Mesenchymal stem cell (in vitro differentiated cells and primary cell): Measurements from ENCODE around the gene PTP4A2.

Source experiments
- DNase-seq: peaks from one replicate; pipeline ENCODE4 v3.0.0-alpha.2; 2013
- H2AFZ ChIP-seq: one replicate; pipeline ENCODE4 v1.6.1; 2013; ENCODE audit warnings: low read depth, mild to moderate bottlenecking, control low read depth, inconsistent platforms, low read length, moderate library complexity
- H2AK5ac ChIP-seq: 2 replicates; pipeline ENCODE4 v1.6.1; 2013; ENCODE audit warnings: low read length, moderate library complexity, mild to moderate bottlenecking, inconsistent platforms; ENCODE audit not compliant: severe bottlenecking
- H2BK120ac ChIP-seq: one replicate; pipeline ENCODE4 v1.6.1; 2013; ENCODE audit warnings: low read depth, mild to moderate bottlenecking, inconsistent platforms, low read length, moderate library complexity
- H2BK12ac ChIP-seq, 2 experiments: one replicate each; pipeline ENCODE4 v1.6.1; 2013; ENCODE audit warnings: inconsistent platforms in 2 of 2, low read length in 2 of 2, mild to moderate bottlenecking in 2 of 2, moderate library complexity in 2 of 2, control low read depth in 1 of 2
- H2BK15ac ChIP-seq: one replicate; pipeline ENCODE4 v1.6.1; 2013; ENCODE audit warnings: mild to moderate bottlenecking, low read depth, inconsistent platforms; ENCODE audit not compliant: poor library complexity, severe bottlenecking
- H2BK5ac ChIP-seq: 2 replicates; pipeline ENCODE4 v1.6.1; 2013; ENCODE audit warnings: low read depth, mild to moderate bottlenecking, low read length, control low read depth, inconsistent platforms; ENCODE audit not compliant: poor library complexity, severe bottlenecking
- H3K14ac ChIP-seq, 2 experiments: one replicate each; pipeline ENCODE4 v1.6.1; 2013; ENCODE audit warnings: inconsistent platforms in 2 of 2, low read length in 2 of 2, control low read depth in 1 of 2, mild to moderate bottlenecking in 1 of 2, moderate library complexity in 1 of 2
- H3K18ac ChIP-seq, 2 experiments: one replicate each; pipeline ENCODE4 v1.6.1; 2013; ENCODE audit warnings: inconsistent platforms in 2 of 2, low read length in 2 of 2, control low read depth in 1 of 2, low read depth in 1 of 2, mild to moderate bottlenecking in 1 of 2
- H3K23ac ChIP-seq, 2 experiments: one replicate each; pipeline ENCODE4 v1.6.1; 2013; ENCODE audit warnings: inconsistent platforms in 2 of 2, low read length in 2 of 2, mild to moderate bottlenecking in 2 of 2, moderate library complexity in 2 of 2, control low read depth in 1 of 2
- H3K27ac ChIP-seq: 2 replicates; pipeline ENCODE4 v1.5.1; 2013; ENCODE audit warnings: mild to moderate bottlenecking, moderate library complexity, low read length, control low read depth, inconsistent platforms; ENCODE audit not compliant: poor library complexity, severe bottlenecking
- H3K27me3 ChIP-seq, 2 experiments: 2 replicates each; pipeline versions ENCODE4 v1.6.1 to v1.7.0; 2013; ENCODE audit warnings: low read length in 2 of 2, mild to moderate bottlenecking in 2 of 2, moderate library complexity in 2 of 2, control low read depth in 1 of 2, inconsistent platforms in 1 of 2; ENCODE audit not compliant: control insufficient read depth in 1 of 2, insufficient read depth in 1 of 2
- H3K36me3 ChIP-seq, 2 experiments: 2 replicates each; pipeline versions ENCODE4 v1.6.1 to v1.7.0; 2013; ENCODE audit warnings: low read length in 2 of 2, control low read depth in 1 of 2, inconsistent platforms in 1 of 2, low read depth in 1 of 2, mild to moderate bottlenecking in 1 of 2; ENCODE audit not compliant: insufficient read depth in 2 of 2, control insufficient read depth in 1 of 2
- H3K4ac ChIP-seq, 2 experiments: one replicate each; pipeline ENCODE4 v1.6.1; 2013; ENCODE audit warnings: inconsistent platforms in 2 of 2, low read length in 2 of 2, mild to moderate bottlenecking in 2 of 2, moderate library complexity in 2 of 2, control low read depth in 1 of 2, low read depth in 1 of 2
- H3K4me1 ChIP-seq: 2 replicates; pipeline ENCODE4 v1.6.1; 2013; ENCODE audit warnings: low read depth, low read length, control low read depth; ENCODE audit not compliant: control insufficient read depth, insufficient read depth
- H3K4me2 ChIP-seq: 2 replicates; pipeline ENCODE4 v1.6.1; 2013; ENCODE audit warnings: low read length, mild to moderate bottlenecking, inconsistent platforms; ENCODE audit not compliant: poor library complexity, severe bottlenecking
- H3K4me3 ChIP-seq, 2 experiments: 2 replicates each; pipeline versions ENCODE4 v1.5.1 to v1.7.0; 2013; ENCODE audit warnings: low read length in 2 of 2, mild to moderate bottlenecking in 2 of 2, control low read depth in 1 of 2, low read depth in 1 of 2; ENCODE audit not compliant: insufficient read depth in 1 of 2
- H3K79me1 ChIP-seq: replicated peaks from 2 replicates; pipeline ENCODE4 v1.6.1; 2013; ENCODE audit warnings: mild to moderate bottlenecking, control low read depth, low read length, inconsistent platforms; ENCODE audit not compliant: poor library complexity, severe bottlenecking
- H3K9ac ChIP-seq: 2 replicates; pipeline ENCODE4 v1.7.0; 2013; ENCODE audit warnings: mild to moderate bottlenecking, low read length, moderate library complexity
- H3K9me3 ChIP-seq: 2 replicates; pipeline ENCODE4 v1.7.0; 2013; ENCODE audit warnings: mild to moderate bottlenecking, low read length; ENCODE audit not compliant: control insufficient read depth
- H4K8ac ChIP-seq: one replicate; pipeline ENCODE4 v1.6.1; 2013; ENCODE audit warnings: inconsistent platforms, mild to moderate bottlenecking, low read length, moderate library complexity
- H4K91ac ChIP-seq: one replicate; pipeline ENCODE4 v1.6.1; 2013; ENCODE audit warnings: mild to moderate bottlenecking, low read length, inconsistent platforms
- WGBS: methylation state at CpG from one replicate; pipeline ENCODE4 v1.1.7; 2013; ENCODE audit warnings: mixed read lengths; 5-methylcytosine and 5-hydroxymethylcytosine counted together

The PTP4A2 gene

DNA sequence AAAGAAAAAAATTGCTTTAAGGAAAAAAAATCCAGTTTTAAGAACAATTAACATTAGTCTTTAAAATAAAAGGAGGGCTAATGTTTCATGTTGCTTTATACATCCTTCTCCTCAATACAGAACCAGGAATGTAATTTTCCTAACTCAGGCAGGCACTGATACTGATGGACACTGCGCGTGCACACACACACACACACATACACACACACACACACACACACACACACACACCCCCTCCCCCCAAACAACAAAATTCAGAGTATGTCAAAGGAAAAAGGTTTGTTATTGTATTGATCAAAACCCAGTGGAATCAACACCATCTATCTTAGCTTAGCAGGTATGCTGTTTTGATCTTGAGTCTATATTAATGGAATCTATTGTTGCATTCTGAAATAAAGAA lies 31.6 kb downstream of the PTP4A2 start:
- no peak overlapping the region for H3K27ac ChIP-seq
- H3K4ac ChIP-seq: no peak overlapping the region
- H3K14ac ChIP-seq: no peak overlapping the region
- H3K9me3 ChIP-seq: no peaks in the 10 kb centered on the region
- no peak overlapping the region for H3K9ac ChIP-seq
- H3K36me3 ChIP-seq: peaks cover 19 to 72% of the 10 kb centered on the region in 2 experiments
- peaks cover 11% of the 10 kb centered on the region for H3K79me1 ChIP-seq
- H3K23ac ChIP-seq: no peak overlapping the region
- no peak overlapping the region for H2BK5ac ChIP-seq
- H3K18ac ChIP-seq: no peak overlapping the region
- H2BK120ac ChIP-seq: no peak overlapping the region
- H2BK15ac ChIP-seq: no peak overlapping the region
- no CpG with 5 or more reads among the region's 2 CpGs for WGBS
- H3K4me2 ChIP-seq: no peak overlapping the region
- no peak overlapping the region for H3K4me3 ChIP-seq
- no peak overlapping the region for H4K8ac ChIP-seq
- H4K91ac ChIP-seq: no peak overlapping the region
- H3K4me1 ChIP-seq: no peaks in the 10 kb centered on the region
- no peak overlapping the region for H2BK12ac ChIP-seq
- no peak for DNase-seq
- no peaks in the 10 kb centered on the region for H3K27me3 ChIP-seq
- H2AK5ac ChIP-seq: no peak overlapping the region
- H2AFZ ChIP-seq: no peak overlapping the region

DNA sequence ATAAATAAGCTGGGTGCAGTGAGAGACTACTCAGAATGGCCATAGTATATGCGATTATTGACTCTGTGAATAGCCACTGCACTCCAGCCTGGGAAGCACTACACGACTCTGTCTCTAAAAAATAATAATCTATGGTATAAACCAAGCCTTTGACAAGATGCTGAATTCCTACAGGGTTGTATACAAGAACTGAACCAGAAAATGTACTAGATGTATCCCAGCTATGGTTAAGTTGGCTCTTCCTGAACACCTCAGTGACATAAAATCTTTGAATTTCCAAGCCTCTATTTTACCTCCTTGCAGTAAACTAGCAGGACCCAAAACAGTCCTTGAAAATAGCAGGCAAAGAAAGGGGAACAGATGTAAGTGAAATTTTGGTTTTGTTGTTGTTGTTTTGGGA lies 32.5 kb downstream of the PTP4A2 start:
- no peaks in the 10 kb centered on the region for H3K27me3 ChIP-seq
- H3K79me1 ChIP-seq: peaks cover 11% of the 10 kb centered on the region
- no peaks in the 10 kb centered on the region for H3K9me3 ChIP-seq
- no peak overlapping the region for H2AK5ac ChIP-seq
- no peak for DNase-seq
- H2BK120ac ChIP-seq: no peak overlapping the region
- H4K91ac ChIP-seq: no peak overlapping the region
- H2AFZ ChIP-seq: no peak overlapping the region
- no peak overlapping the region for H3K9ac ChIP-seq
- no peak overlapping the region for H3K4ac ChIP-seq
- no peak overlapping the region for H3K14ac ChIP-seq
- no peak overlapping the region for H3K4me2 ChIP-seq
- H2BK5ac ChIP-seq: no peak overlapping the region
- no peak overlapping the region for H2BK15ac ChIP-seq
- H3K27ac ChIP-seq: no peak overlapping the region
- peaks cover 19 to 64% of the 10 kb centered on the region in 2 experiments for H3K36me3 ChIP-seq
- H3K23ac ChIP-seq: no peak overlapping the region
- H3K4me3 ChIP-seq: no peak overlapping the region
- no peaks in the 10 kb centered on the region for H3K4me1 ChIP-seq
- no peak overlapping the region for H2BK12ac ChIP-seq
- no peak overlapping the region for H4K8ac ChIP-seq
- WGBS: 100% methylated on average over 1 of the region's 2 CpGs
- no peak overlapping the region for H3K18ac ChIP-seq

- H2BK15ac ChIP-seq: no peak overlapping the region
- no peaks in the 10 kb centered on the region for H3K9me3 ChIP-seq
- H3K9ac ChIP-seq: no peak overlapping the region
- no peak overlapping the region for H4K91ac ChIP-seq
- H3K14ac ChIP-seq: no peak overlapping the region
- no peak for DNase-seq
- no peak overlapping the region for H2BK5ac ChIP-seq
- H2AFZ ChIP-seq: no peak overlapping the region
- H3K4me2 ChIP-seq: no peak overlapping the region
- H3K4me1 ChIP-seq: no peaks in the 10 kb centered on the region
- no peak overlapping the region for H2BK12ac ChIP-seq
- H2BK120ac ChIP-seq: no peak overlapping the region
- peak overlapping the region in 1 of 2 experiments; percentile 77 for H3K23ac ChIP-seq
- WGBS: 95% methylated on average over 2 of the region's 6 CpGs
- H3K27ac ChIP-seq: no peak overlapping the region
- H2AK5ac ChIP-seq: no peak overlapping the region
- H4K8ac ChIP-seq: no peak overlapping the region
- no peak overlapping the region for H3K4ac ChIP-seq
- H3K27me3 ChIP-seq: no peaks in the 10 kb centered on the region
- peaks cover 19 to 58% of the 10 kb centered on the region in 2 experiments for H3K36me3 ChIP-seq
- peaks cover 11% of the 10 kb centered on the region for H3K79me1 ChIP-seq
- H3K18ac ChIP-seq: no peak overlapping the region
- no peak overlapping the region for H3K4me3 ChIP-seq
These were observed 33.1 kb downstream of the PTP4A2 start for GRCh38 chr1:31905093-31905509.

GRCh38 chr1:31904339-31905092 lies 33.7 kb downstream of the PTP4A2 start:
- no peaks in the 10 kb centered on the region for H3K27me3 ChIP-seq
- peaks cover 11% of the 10 kb centered on the region for H3K79me1 ChIP-seq
- H3K14ac ChIP-seq: no peak overlapping the region
- H3K4ac ChIP-seq: no peak overlapping the region
- DNase-seq: peak; percentile 59
- H3K4me2 ChIP-seq: no peak overlapping the region
- no peaks in the 10 kb centered on the region for H3K4me1 ChIP-seq
- H3K23ac ChIP-seq: no peak overlapping the region
- no peak overlapping the region for H3K27ac ChIP-seq
- H4K91ac ChIP-seq: no peak overlapping the region
- no peak overlapping the region for H3K9ac ChIP-seq
- WGBS: 94% methylated on average over 9 of the region's 9 CpGs
- peaks cover 19 to 52% of the 10 kb centered on the region in 2 experiments for H3K36me3 ChIP-seq
- no peak overlapping the region for H2BK12ac ChIP-seq
- H3K4me3 ChIP-seq: no peak overlapping the region
- no peak overlapping the region for H2BK120ac ChIP-seq
- H4K8ac ChIP-seq: no peak overlapping the region
- H2AK5ac ChIP-seq: no peak overlapping the region
- no peaks in the 10 kb centered on the region for H3K9me3 ChIP-seq
- no peak overlapping the region for H2BK5ac ChIP-seq
- no peak overlapping the region for H2AFZ ChIP-seq
- H2BK15ac ChIP-seq: no peak overlapping the region
- no peak overlapping the region for H3K18ac ChIP-seq
